Activated CD8-positive, alpha-beta memory T cell treated with anti-CD3 and anti-CD28 coated beads, Interleukin-2, amount 10 ng/mL, durations not matched to agents 7 days and 5 days (primary cell): ENCODE measurements around the gene VWA3A. TPM values are rescaled to one million over a fixed set of nuclear protein-coding genes. Genes with fewer than 3 reads are reported as not detected.
"Not testable (repeated sequence)": the region's sequence is repeated elsewhere in the genome, so short reads cannot be mapped to it uniquely, and the experiment has no call there.

Source experiments
- ATAC-seq: fragments of 150-1000 bp; cut with Tn5 transposase; one replicate; pipeline ENCODE4 v1.10.0; 2021; ENCODE audit warnings: moderate library complexity
- CTCF ChIA-PET: fragments of 350-600 bp; sonication (Branson Sonifier 250); formaldehyde crosslinking; loops from one replicate; lab custom pipeline; 2021; ENCODE audit warnings: antibody characterized with exemption; lab: Charles Lee
- DNase-seq: peaks from one replicate; pipeline ENCODE4 v3.0.0-alpha.2; 2020
- H3K27ac Mint-ChIP-seq: one replicate; pipeline ENCODE4 v1.8.0; 2021; ENCODE audit warnings: mild to moderate bottlenecking, mixed read lengths
- H3K27me3 Mint-ChIP-seq: one replicate; pipeline ENCODE4 v1.8.0; 2021; ENCODE audit warnings: mixed read lengths
- H3K36me3 Mint-ChIP-seq: one replicate; pipeline ENCODE4 v1.8.0; 2021; ENCODE audit warnings: mild to moderate bottlenecking, mixed read lengths
- H3K4me1 Mint-ChIP-seq: one replicate; pipeline ENCODE4 v1.8.0; 2021; ENCODE audit warnings: mixed read lengths
- H3K4me3 Mint-ChIP-seq: one replicate; pipeline ENCODE4 v1.8.0; 2021; ENCODE audit warnings: mild to moderate bottlenecking, moderate library complexity, mixed read lengths
- H3K9me3 Mint-ChIP-seq: one replicate; pipeline ENCODE4 v1.8.0; 2022; ENCODE audit warnings: low read depth, mixed read lengths
- total RNA-seq, 2 experiments: library from RNA; stranded (reverse); gene quantifications; one replicate each; pipeline ENCODE4 v1.2.3, GENCODE V29; 2021

VWA3A gene
- total RNA-seq, 2 experiments from 2014 or later = 0.28 to 0.29 TPM

DNA sequence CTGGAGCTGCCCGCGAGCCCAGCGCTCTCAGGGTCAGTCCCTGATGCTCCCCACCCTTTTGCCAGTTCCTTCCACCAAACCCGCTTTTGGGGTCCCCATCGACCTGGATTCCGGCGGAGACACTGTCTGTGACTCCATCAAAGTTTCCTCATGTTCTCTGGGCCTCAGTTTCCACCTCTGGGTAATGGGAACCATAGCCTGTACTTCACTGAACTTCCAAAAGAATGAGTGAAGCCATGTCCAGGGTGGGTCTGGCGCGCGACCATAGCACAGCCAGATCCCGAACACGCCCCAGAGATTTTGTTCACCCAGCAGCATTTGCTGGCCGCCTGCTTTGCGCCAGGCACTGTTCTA, 70.3 kb downstream of the VWA3A start:
- Mint-ChIP-seq H3K36me3 (peaks cover 5% of the 10 kb centered on the region), H3K27ac (no peak overlapping the region), H3K4me3 (no peak overlapping the region), H3K9me3 (peaks cover 5% of the 10 kb centered on the region), H3K27me3 (peaks cover 31% of the 10 kb centered on the region), H3K4me1 (peaks cover 4% of the 10 kb centered on the region)
- CTCF ChIA-PET = no interaction called here
- ATAC-seq = no peak
- no peak for DNase-seq

- Mint-ChIP-seq H3K27me3 (peaks cover 31% of the 10 kb centered on the region), H3K27ac (no peak overlapping the region), H3K36me3 (peaks cover 5% of the 10 kb centered on the region), H3K4me1 (peaks cover 4% of the 10 kb centered on the region), H3K4me3 (no peak overlapping the region), H3K9me3 (peaks cover 5% of the 10 kb centered on the region)
- DNase-seq (no peak), ATAC-seq (no peak)
- CTCF ChIA-PET = no interaction called here
These were observed 71.5 kb downstream of the VWA3A start for GRCh38 chr16:22163806-22164205.

- Mint-ChIP-seq H3K27ac (no peak overlapping the region), H3K9me3 (peaks cover 5% of the 10 kb centered on the region), H3K27me3 (peaks cover 31% of the 10 kb centered on the region), H3K4me1 (peaks cover 4% of the 10 kb centered on the region), H3K4me3 (no peak overlapping the region), H3K36me3 (peaks cover 5% of the 10 kb centered on the region)
- ATAC-seq (no peak), DNase-seq (no peak)
- CTCF ChIA-PET = no interaction called here
These were observed 72.1 kb downstream of the VWA3A start for GRCh38 chr16:22164482-22164881.

DNA sequence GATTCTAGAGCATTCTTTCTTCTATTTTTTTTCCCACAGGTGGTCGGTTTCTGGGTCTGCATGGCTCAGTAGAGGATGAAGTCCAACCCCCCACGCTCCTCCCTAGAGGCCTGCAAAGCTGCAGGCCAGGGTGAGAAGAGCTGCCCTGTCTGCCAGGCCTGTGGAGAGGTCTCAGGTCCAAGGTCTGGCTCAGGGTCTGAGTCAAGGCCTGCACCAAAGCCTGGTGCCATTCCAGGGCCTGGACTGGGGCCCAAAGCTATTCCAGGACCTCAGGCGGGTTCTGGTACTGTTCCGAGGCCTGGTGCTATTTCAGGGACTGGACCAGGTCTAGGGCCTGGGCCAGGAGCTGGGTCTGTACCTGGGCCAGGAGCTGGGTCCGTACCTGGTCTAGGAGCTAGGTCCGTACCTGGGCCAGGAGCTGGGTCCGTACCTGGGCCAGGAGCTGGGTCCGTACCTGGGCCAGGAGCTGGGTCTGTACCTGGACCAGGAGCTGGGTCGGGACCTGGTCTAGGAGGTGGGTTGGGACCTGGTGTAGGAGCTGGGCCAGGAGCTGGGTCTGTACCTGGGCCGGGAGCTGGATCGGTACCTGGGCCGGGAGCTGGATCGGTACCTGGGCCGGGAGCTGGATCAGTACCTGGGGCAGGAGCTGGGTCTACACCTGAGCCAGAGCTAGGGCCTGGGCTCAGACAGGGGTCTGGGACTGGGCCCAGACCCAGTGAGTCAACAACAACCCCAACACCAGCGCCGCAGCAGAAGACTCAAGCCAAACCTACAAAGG, 73.4 kb downstream of the VWA3A start:
- peaks cover 4% of the 10 kb centered on the region for H3K4me1 Mint-ChIP-seq
- CTCF ChIA-PET = interaction anchor here (1.2 kb wide), 1 partner anchor 61 kb away, joined by 3 read pairs; no protein-coding TSS in a partner anchor
- no peak for DNase-seq
- peaks cover 5% of the 10 kb centered on the region for H3K36me3 Mint-ChIP-seq
- H3K9me3 Mint-ChIP-seq = peaks cover 5% of the 10 kb centered on the region
- H3K4me3 Mint-ChIP-seq = no peak overlapping the region
- no peak overlapping the region for H3K27ac Mint-ChIP-seq
- no peak for ATAC-seq
- H3K27me3 Mint-ChIP-seq = peaks cover 19% of the 10 kb centered on the region

GRCh38 chr16:22171953-22172352, 79.6 kb downstream of the VWA3A start:
- no peak for ATAC-seq
- no peaks in the 10 kb centered on the region for H3K9me3 Mint-ChIP-seq
- H3K27ac Mint-ChIP-seq = no peak overlapping the region
- no peak for DNase-seq
- no peaks in the 10 kb centered on the region for H3K27me3 Mint-ChIP-seq
- H3K36me3 Mint-ChIP-seq = no peaks in the 10 kb centered on the region
- H3K4me3 Mint-ChIP-seq = no peak overlapping the region
- H3K4me1 Mint-ChIP-seq = no peaks in the 10 kb centered on the region
- CTCF ChIA-PET = interaction anchor here (1.4 kb wide), 1 partner anchor 17 kb away, joined by 3 read pairs; no protein-coding TSS in a partner anchor

DNA sequence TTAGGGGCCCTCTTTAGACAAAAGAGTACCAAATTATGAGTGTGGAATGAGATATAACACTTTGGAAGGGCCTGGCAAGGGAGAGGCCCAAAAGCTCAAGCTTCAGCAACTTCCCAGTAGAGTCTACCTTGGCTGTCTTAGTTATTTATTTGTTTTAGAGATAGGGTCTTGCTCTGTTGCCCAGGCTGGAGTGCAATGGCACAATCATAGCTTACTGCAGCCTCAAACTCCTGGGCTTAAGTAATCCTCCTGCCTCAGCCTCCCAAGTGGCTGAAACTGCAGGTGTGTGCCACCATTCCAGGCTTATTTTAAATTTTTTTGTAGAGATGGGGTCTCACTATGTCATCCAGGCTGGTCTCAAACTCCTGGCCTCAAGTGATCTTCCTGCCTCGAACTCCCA, 80.3 kb downstream of the VWA3A start:
- not testable (repeated sequence) for H3K4me3 Mint-ChIP-seq, ATAC-seq, H3K27ac Mint-ChIP-seq, H3K27me3 Mint-ChIP-seq, H3K9me3 Mint-ChIP-seq, H3K36me3 Mint-ChIP-seq, H3K4me1 Mint-ChIP-seq, DNase-seq
- CTCF ChIA-PET = interaction anchor here (1.4 kb wide), 1 partner anchor 16 kb away, joined by 3 read pairs; no protein-coding TSS in a partner anchor

- Mint-ChIP-seq H3K36me3 (no peaks in the 10 kb centered on the region), H3K27me3 (no peaks in the 10 kb centered on the region), H3K4me1 (no peaks in the 10 kb centered on the region), H3K27ac (no peak overlapping the region), H3K4me3 (no peak overlapping the region), H3K9me3 (no peaks in the 10 kb centered on the region)
- no peak for ATAC-seq
- no peak for DNase-seq
- CTCF ChIA-PET = interaction anchor here (1.7 kb wide), 1 partner anchor 14 kb away, joined by 11 read pairs; no protein-coding TSS in a partner anchor
These were observed 82.3 kb downstream of the VWA3A start for GRCh38 chr16:22174642-22175041.

- Mint-ChIP-seq H3K27me3 (peaks cover 5% of the 10 kb centered on the region), H3K9me3 (no peaks in the 10 kb centered on the region), H3K27ac (no peak overlapping the region), H3K4me3 (no peak overlapping the region), H3K36me3 (no peaks in the 10 kb centered on the region), H3K4me1 (no peaks in the 10 kb centered on the region)
- CTCF ChIA-PET = interaction anchor here (2.0 kb wide), 1 partner anchor 101 kb away, joined by 5 read pairs; no protein-coding TSS in a partner anchor
- DNase-seq = no peak
- no peak for ATAC-seq
These were observed 85.9 kb downstream of the VWA3A start for GRCh38 chr16:22177968-22178930.

GRCh38 chr16:22181426-22181825, 89.1 kb downstream of the VWA3A start:
- DNase-seq (no peak), ATAC-seq (no peak)
- Mint-ChIP-seq H3K9me3 (no peaks in the 10 kb centered on the region), H3K27ac (no peak overlapping the region), H3K27me3 (peaks cover 5% of the 10 kb centered on the region), H3K36me3 (no peaks in the 10 kb centered on the region), H3K4me3 (no peak overlapping the region), H3K4me1 (no peaks in the 10 kb centered on the region)
- CTCF ChIA-PET = interaction anchor here (1.4 to 1.5 kb wide), 3 partner anchors 23 to 181 kb away, joined by 3 to 5 read pairs (median 3); no protein-coding TSS in a partner anchor

- H3K4me1 Mint-ChIP-seq = no peaks in the 10 kb centered on the region
- no peaks in the 10 kb centered on the region for H3K36me3 Mint-ChIP-seq
- no peak for ATAC-seq
- H3K9me3 Mint-ChIP-seq = no peaks in the 10 kb centered on the region
- no peak overlapping the region for H3K4me3 Mint-ChIP-seq
- CTCF ChIA-PET = interaction anchor here (1.4 to 1.5 kb wide), 3 partner anchors 23 to 181 kb away, joined by 3 to 5 read pairs (median 3); no protein-coding TSS in a partner anchor
- H3K27me3 Mint-ChIP-seq = peaks cover 5% of the 10 kb centered on the region
- DNase-seq = no peak
- H3K27ac Mint-ChIP-seq = no peak overlapping the region
These were observed 89.5 kb downstream of the VWA3A start for GRCh38 chr16:22181843-22182242.

DNA sequence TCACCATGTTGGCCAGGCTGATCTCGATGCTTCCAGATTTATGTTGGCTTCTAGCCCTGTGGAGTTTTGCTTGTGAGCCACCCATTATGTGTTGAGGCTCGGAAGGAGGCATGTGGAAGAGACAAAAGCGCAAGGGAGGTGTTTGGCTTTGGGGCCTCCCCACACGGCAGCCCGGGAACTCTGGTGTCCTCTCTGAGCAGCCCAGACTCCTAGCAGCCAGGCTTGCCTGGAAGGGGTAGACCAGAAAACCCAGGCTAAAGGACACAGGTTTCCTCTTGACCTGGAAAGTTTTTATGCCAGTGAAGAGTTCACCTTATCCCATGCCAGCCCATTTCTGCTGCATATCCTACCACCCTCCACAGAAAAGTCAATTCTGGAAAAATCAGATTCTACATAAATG, 91.0 kb downstream of the VWA3A start:
- peaks cover 4% of the 10 kb centered on the region for H3K4me1 Mint-ChIP-seq
- H3K9me3 Mint-ChIP-seq = no peaks in the 10 kb centered on the region
- DNase-seq = no peak
- H3K27ac Mint-ChIP-seq = no peak overlapping the region
- no peak overlapping the region for H3K4me3 Mint-ChIP-seq
- no peak for ATAC-seq
- H3K36me3 Mint-ChIP-seq = no peaks in the 10 kb centered on the region
- H3K27me3 Mint-ChIP-seq = peaks cover 5% of the 10 kb centered on the region
- CTCF ChIA-PET = interaction anchor here (1.5 kb wide), 1 partner anchor 84 kb away, joined by 3 read pairs; no protein-coding TSS in a partner anchor

DNA sequence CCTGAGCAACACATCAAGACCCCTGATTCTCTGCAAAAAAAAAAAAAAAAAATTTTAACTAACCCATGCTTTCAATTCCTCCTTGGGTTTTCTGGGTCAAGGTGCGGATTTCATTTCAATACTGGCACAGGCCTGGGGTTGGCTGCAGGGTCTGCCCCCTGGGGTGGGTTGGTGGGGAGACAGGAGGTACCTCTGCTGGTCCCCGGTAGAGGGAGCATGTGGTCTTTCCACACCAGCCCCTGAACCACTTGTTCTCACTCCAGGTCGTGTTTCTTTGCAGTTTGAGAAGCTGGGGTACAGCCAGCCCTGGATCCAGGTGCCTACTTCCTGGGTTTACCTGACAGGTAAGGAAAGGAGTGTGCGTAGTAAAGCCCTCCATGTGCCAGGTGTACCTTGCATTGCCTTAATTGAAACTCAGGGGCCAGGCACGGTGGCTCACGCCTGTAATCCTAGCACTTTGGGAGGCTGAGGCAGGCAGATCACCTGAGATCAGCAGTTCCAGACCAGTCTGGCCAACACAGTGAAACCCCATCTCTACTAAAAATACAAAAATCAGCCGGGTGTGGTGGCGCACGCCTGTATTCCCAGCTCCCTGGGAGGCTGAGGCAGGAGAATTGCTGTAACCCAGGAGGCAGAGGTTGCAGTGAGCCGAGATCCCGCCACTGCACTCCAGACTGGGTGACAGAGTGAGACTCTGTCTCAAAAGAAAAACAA, 91.7 kb downstream of the VWA3A start:
- Mint-ChIP-seq H3K4me3 (no peak overlapping the region), H3K27me3 (peaks cover 5% of the 10 kb centered on the region)

More for the DNA sequence above, 91.7 kb downstream of the VWA3A start:
- H3K27ac Mint-ChIP-seq = no peak overlapping the region
- no peaks in the 10 kb centered on the region for H3K36me3 Mint-ChIP-seq
- CTCF ChIA-PET = interaction anchor here (1.5 to 1.7 kb wide), 2 partner anchors 85 to 182 kb away, joined by 3 to 5 read pairs; no protein-coding TSS in a partner anchor
- DNase-seq = no peak
- no peaks in the 10 kb centered on the region for H3K9me3 Mint-ChIP-seq
- H3K4me1 Mint-ChIP-seq = peaks cover 11% of the 10 kb centered on the region
- no peak for ATAC-seq
